Dedifferentiated amniotic fluid mesenchymal stem cell (primary cell): ENCODE data around the gene MARCHF5.
"Not testable (repeated sequence)": the region's sequence is repeated elsewhere in the genome, so short reads cannot be mapped to it uniquely, and the experiment has no call there.

Experiments
- DNase-seq: peaks from one replicate; pipeline ENCODE4 v3.0.0-alpha.2; 2016; ENCODE audit errors: extremely low spot score

The MARCHF5 gene

GRCh38 chr10:92305133-92306072 lies 14.4 kb downstream of the MARCHF5 start:
- DNase-seq, result no peak

GRCh38 chr10:92309272-92309671 lies 18.3 kb downstream of the MARCHF5 start:
- DNase-seq, result no peak

- DNase-seq, result no peak
Measured at GRCh38 chr10:92313750-92314149, 22.8 kb downstream of the MARCHF5 start.

- no peak for DNase-seq
Measured at GRCh38 chr10:92316610-92317009, 25.6 kb downstream of the MARCHF5 start.

- no peak for DNase-seq
Measured at GRCh38 chr10:92323079-92323478, 32.1 kb downstream of the MARCHF5 start.

- DNase-seq, result no peak
Measured at GRCh38 chr10:92327445-92328433, 36.8 kb downstream of the MARCHF5 start.

- no peak for DNase-seq
Measured at GRCh38 chr10:92328993-92329392, 38.0 kb downstream of the MARCHF5 start.

GRCh38 chr10:92329927-92330326 lies 39.0 kb downstream of the MARCHF5 start:
- DNase-seq, result not testable (repeated sequence)

- DNase-seq, result no peak
Measured at GRCh38 chr10:92342796-92343195, 51.8 kb downstream of the MARCHF5 start.

GRCh38 chr10:92345575-92345974 lies 54.6 kb downstream of the MARCHF5 start:
- not testable (repeated sequence) for DNase-seq

- DNase-seq, result not testable (repeated sequence)
Measured at GRCh38 chr10:92347035-92347676, 56.2 kb downstream of the MARCHF5 start.

GRCh38 chr10:92350411-92350810 lies 59.4 kb downstream of the MARCHF5 start:
- DNase-seq, result no peak

- DNase-seq, result peak; percentile 9
Measured at GRCh38 chr10:92354587-92354986, 63.6 kb downstream of the MARCHF5 start.

- DNase-seq, result no peak
Measured at GRCh38 chr10:92356041-92356440, 65.1 kb downstream of the MARCHF5 start.

GRCh38 chr10:92363498-92363897 lies 72.5 kb downstream of the MARCHF5 start:
- no peak for DNase-seq

GRCh38 chr10:92366412-92367021 lies 75.5 kb downstream of the MARCHF5 start:
- no peak for DNase-seq

- no peak for DNase-seq
Measured at GRCh38 chr10:92377962-92378361, 87.0 kb downstream of the MARCHF5 start.

GRCh38 chr10:92381543-92381954 lies 90.6 kb downstream of the MARCHF5 start:
- DNase-seq, result no peak

GRCh38 chr10:92382631-92383030 lies 91.7 kb downstream of the MARCHF5 start:
- DNase-seq, result no peak

GRCh38 chr10:92384741-92385140 lies 93.8 kb downstream of the MARCHF5 start:
- DNase-seq, result no peak

- DNase-seq, result no peak
Measured at GRCh38 chr10:92385831-92386230, 94.9 kb downstream of the MARCHF5 start.
